Neuron (in vitro differentiated cells): ENCODE measurements around the gene PGA4.
"Not testable (repeated sequence)": the region's sequence is repeated elsewhere in the genome, so short reads cannot be mapped to it uniquely, and the experiment has no call there.

Source experiments
- H2AFZ ChIP-seq: one replicate; pipeline ENCODE4 v1.6.1; 2013; ENCODE audit warnings: low read depth, mild to moderate bottlenecking, inconsistent platforms, low read length, moderate library complexity
- H3K27me3 ChIP-seq: one replicate; pipeline ENCODE4 v1.6.1; 2013; ENCODE audit warnings: low read length; ENCODE audit not compliant: insufficient read depth
- H3K36me3 ChIP-seq: one replicate; pipeline ENCODE4 v1.6.1; 2013; ENCODE audit warnings: low read length; ENCODE audit not compliant: insufficient read depth
- H3K4me1 ChIP-seq: one replicate; pipeline ENCODE4 v1.6.1; 2013; ENCODE audit warnings: low read length; ENCODE audit not compliant: insufficient read depth
- H3K4me3 ChIP-seq: 2 replicates; pipeline ENCODE4 v1.5.1; 2013; ENCODE audit warnings: mild to moderate bottlenecking, low read length, moderate library complexity
- H3K9me3 ChIP-seq: one replicate; pipeline ENCODE4 v1.6.1; 2013; ENCODE audit warnings: low read length

Gene PGA4

DNA sequence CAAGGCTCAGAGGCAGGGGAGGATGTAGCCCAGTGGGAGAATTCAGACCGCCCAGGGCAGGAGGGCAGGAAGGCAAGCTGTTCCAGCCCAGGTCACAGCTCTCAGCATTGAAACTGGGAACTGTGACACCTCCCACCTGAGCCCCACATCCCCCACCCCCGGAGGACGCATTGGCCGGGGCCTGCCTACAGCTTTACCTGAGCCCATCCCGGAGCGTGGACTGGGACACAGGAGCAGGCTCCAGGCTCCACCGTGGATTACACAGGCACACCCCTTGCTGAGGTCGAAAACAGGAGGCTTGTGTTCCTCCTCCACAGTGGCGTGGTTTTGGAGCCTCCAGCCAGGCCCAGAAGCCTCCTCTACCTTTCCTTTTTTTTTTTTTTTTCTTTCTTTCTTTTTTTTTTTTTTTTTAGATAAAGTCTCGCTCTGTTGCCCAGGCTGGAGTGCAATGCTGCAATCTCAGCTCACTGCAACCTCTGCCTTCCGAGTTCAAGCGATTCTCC is 27.9 kb upstream of the PGA4 start:
- H2AFZ ChIP-seq: no peak overlapping the region
- H3K4me1 ChIP-seq: no peaks in the 10 kb centered on the region
- no peak overlapping the region for H3K4me3 ChIP-seq
- H3K9me3 ChIP-seq: no peaks in the 10 kb centered on the region
- no peaks in the 10 kb centered on the region for H3K36me3 ChIP-seq
- peaks cover 4% of the 10 kb centered on the region for H3K27me3 ChIP-seq

DNA sequence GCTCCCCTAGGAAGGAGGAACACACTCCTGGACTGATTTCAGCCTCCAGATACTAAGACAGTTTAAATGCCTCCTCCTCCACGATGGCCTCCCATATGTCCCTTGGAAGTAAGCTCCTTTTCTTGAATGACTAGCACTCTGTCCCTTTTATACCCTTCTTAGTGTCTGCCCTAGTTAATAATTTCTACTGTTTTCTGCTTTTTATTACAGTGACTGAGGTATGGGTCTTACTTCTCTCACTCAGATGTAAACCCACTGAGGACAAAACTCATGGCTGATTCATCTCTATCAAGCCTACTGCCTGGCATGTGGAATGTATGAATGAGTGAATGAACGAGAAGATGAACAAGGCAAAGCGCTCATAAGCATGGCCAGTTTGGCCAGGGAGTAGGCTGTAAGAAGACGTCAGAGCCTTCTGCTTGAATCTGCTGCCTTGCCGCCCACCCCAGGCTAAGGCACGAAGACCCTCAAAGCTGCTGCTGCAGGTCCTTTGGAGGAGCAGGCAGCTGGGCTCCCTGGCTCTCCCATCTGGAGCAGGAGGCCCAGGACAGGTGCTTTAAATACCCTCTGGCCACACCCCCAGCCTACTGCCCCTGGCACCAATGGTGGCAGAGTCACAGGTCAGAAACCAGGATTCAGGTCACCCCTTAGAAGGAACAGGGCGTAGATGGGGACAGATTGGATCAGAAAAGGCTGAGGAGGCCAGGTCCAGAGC is 27.0 kb upstream of the PGA4 start:
- H3K9me3 ChIP-seq: no peaks in the 10 kb centered on the region
- H3K4me1 ChIP-seq: no peaks in the 10 kb centered on the region
- no peak overlapping the region for H2AFZ ChIP-seq
- H3K36me3 ChIP-seq: no peaks in the 10 kb centered on the region
- no peak overlapping the region for H3K4me3 ChIP-seq
- peaks cover 4% of the 10 kb centered on the region for H3K27me3 ChIP-seq

DNA sequence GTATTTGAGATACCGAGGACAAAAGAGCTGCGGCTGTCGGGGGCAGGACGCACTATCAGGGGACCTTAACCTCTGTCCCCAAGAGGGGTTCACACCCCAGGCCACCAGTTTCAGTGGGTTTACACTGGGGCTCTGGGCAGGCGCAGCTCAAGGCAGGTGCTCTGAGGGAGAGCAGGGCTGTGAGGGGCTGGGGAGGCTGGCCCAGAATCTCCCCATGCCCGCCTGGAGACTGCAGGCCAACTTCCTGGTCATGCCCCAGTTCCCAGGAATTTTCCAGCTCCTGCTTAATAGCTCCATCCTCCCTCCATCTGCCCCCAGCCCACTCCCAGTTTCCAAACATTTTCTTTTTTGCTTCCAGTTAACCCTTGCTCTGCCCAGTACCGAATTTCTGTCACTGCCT is 26.4 kb upstream of the PGA4 start:
- no peaks in the 10 kb centered on the region for H3K9me3 ChIP-seq
- H2AFZ ChIP-seq: no peak overlapping the region
- H3K27me3 ChIP-seq: peaks cover 4% of the 10 kb centered on the region
- H3K36me3 ChIP-seq: no peaks in the 10 kb centered on the region
- no peaks in the 10 kb centered on the region for H3K4me1 ChIP-seq
- no peak overlapping the region for H3K4me3 ChIP-seq

DNA sequence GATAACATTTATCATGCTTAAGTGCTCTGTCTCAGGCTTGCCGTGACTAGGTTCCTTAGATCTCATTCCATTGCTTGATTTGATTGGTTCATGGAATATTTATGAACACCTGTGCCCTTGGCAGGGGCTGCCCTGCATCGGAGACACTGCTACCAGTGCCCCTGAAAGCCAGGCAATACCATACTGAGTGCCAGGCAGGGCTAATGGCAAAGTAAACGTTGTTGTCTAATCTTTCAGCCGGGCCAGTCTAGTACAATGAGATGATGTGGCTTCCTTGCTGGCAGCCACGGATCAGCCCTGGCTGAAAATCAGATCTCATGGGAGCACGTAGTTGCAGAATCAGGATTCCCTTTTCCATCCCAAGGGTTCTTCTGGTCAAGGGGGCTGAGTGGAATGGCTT is 23.8 kb upstream of the PGA4 start:
- Histone ChIP-seq H3K4me3 (no peak overlapping the region), H2AFZ (no peak overlapping the region), H3K4me1 (no peaks in the 10 kb centered on the region), H3K27me3 (peaks cover 4% of the 10 kb centered on the region), H3K9me3 (no peaks in the 10 kb centered on the region), H3K36me3 (no peaks in the 10 kb centered on the region)

DNA sequence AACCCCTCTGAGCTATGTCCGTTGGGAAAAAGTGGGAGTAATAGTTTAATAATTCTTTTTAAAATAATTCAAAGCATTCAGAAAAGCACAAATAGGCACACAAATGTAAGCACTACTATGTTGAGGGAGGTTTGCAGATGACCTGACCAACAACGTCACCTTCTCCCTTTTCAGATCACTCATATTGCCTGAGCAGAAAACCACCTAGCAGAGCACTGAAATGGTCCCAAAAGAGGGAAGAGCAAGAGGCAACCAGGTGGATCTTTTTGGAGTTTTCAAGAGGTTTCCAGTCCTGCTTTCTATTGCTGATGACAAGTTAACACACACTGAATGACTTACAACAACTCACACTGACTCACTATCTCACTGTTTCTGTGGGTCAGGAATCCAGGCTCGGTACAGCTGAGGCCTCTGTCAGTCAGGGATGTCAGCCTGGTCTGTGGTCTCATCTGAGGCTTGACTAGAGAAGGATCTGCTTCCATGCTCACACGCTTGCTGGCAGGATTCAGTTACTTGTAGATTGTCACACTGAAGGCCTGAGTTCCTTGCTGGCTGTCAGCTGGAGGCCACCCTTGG is 23.1 kb upstream of the PGA4 start:
- Histone ChIP-seq H3K27me3 (peaks cover 4% of the 10 kb centered on the region), H2AFZ (no peak overlapping the region), H3K9me3 (no peaks in the 10 kb centered on the region), H3K4me3 (no peak overlapping the region), H3K36me3 (no peaks in the 10 kb centered on the region), H3K4me1 (no peaks in the 10 kb centered on the region)

DNA sequence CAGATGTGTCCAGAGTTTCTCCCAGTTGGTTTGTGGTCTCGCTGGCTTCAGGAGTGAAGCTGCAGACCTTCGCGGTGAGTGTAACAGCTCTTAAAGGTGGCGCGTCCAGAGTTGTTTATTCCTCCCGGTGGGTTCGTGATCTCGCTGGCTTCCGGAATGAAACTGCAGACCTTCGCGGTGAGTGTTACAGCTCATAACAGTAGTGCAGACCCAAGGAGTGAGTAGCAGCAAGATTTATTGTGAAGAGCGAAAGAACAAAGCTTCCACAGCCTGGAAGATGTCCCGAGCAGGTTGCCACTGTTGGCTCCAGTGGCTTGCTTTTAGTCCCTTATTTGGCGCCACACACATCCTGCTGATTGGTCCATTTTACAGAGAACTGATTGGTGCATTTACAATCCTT is 20.7 kb upstream of the PGA4 start:
- H2AFZ ChIP-seq: no peak overlapping the region

DNA sequence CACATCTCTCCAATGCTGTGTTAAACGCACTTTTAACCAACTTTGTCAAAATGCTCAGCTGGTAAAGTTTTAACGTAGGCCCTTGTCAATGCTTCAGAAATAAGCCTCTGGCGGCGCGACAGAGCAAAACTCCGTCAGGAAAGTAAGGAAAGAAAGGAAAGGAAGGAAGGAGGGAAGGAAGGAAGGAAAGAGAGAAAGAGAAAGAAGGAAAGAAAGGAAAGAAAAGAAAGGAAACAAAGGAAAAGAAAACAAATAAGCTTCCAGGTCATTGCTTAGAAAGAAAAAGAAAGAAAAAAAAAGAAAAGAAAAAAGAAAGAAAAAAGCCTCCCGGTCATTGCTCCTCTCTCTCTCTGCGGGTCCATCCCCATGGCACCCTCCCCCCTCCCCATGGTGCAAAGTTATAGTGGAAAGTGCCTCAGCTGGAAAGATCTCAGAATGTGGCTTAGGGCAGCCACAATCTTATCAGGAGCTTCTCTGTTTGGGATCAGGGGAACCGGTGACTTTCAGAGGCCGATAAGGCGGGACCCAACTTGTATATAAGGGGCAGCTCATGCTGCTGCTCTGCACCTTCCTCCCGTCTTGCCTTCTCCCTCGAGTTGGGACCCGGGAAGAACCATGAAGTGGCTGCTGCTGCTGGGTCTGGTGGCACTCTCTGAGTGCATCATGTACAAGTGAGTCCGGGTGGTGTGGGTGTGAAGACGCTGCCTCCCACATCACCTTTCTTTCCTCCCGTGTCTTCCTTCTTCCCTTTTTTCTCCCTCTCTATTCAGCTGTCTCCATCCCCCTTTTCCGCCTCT is 19.0 kb upstream of the PGA4 start, which contains the start of gene PGA3:
Gene PGA3, plus strand, starts transcription at position 566 of the 797 bp plus-strand sequence. Its CDS starts 50 bp downstream, at position 616.
- not testable (repeated sequence) for H3K36me3 ChIP-seq, H3K4me1 ChIP-seq, H2AFZ ChIP-seq, H3K9me3 ChIP-seq, H3K27me3 ChIP-seq, H3K4me3 ChIP-seq

More for the DNA sequence above, 20.7 kb upstream of the PGA4 start:
- H3K36me3 ChIP-seq: no peaks in the 10 kb centered on the region
- no peaks in the 10 kb centered on the region for H3K27me3 ChIP-seq
- H3K4me1 ChIP-seq: peaks cover 5% of the 10 kb centered on the region
- H3K4me3 ChIP-seq: no peak overlapping the region
- no peaks in the 10 kb centered on the region for H3K9me3 ChIP-seq

DNA sequence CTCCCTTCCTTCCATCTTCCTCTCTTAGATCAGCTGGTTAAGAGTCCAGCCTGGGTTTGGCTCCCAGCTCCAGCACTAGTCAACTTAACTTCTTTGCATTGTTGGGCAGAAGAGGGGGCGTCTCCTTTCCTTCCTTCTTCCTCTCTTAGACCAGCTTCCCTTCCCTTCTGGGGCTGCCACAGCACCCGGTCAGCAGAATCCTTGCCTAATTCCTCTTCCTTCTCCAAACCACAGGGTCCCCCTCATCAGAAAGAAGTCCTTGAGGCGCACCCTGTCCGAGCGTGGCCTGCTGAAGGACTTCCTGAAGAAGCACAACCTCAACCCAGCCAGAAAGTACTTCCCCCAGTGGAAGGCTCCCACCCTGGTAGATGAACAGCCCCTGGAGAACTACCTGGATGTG is 18.3 kb upstream of the PGA4 start:
- H3K36me3 ChIP-seq, H3K9me3 ChIP-seq, H2AFZ ChIP-seq, H3K27me3 ChIP-seq, H3K4me3 ChIP-seq, H3K4me1 ChIP-seq: not testable (repeated sequence)

DNA sequence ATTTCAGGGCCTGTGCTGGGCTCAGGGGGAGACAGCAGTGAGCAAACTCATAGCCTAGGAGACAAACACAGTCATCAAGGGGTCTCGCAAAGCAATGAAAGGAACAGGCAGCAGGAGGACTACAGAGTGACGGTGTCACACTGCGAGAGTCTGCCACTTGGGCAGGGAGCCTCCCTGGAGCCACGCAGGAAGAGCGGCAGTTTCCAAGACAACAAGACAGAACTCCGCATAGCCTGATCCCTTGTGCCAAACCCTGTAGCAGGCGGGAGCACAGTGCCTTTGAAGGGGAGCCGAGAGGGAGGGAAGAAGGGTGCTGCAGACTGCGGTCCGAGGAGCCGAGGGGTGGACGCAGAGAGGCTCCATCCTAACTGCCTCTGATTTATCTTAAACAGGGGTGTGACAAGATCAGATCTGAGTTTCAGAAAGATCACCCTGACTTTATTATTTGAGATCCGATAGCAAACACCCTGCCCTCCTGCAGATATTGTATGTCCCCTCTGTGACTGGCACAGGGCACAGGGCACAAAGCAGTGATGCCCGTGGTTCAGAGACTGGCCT is 17.6 kb upstream of the PGA4 start:
- not testable (repeated sequence) for H3K27me3 ChIP-seq, H3K36me3 ChIP-seq, H3K9me3 ChIP-seq, H3K4me1 ChIP-seq, H3K4me3 ChIP-seq, H2AFZ ChIP-seq

DNA sequence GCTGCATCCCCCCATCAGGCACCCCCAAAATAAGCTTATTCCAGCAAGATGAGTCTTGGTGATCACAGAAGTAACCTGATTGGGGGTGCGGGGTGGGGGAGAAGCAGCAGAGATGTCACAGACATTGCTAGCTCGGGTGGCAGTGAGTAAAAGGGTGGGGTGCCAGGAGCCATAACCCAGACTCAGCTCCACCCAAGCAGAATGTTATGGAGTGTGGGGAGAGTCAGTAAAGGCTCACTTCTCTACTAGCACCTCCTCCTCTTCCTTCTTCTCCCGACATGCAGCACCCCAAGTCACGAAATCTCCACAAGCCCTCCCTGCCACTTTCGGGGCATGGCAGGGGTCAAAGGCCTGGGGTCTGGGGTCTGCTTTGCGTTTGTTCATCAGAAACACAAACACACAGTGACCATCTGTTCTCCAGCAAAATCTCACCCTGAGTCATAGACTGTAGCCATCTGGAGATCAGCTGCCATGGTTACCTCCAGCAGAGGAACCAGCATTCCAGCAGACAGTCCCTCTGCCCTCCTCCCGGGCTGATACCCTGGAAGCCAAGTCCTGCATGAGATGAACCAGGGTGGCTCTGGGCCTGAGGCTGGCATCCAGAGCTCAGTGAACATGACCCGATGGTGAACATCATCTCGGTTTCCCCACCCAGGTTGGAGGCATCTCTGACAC is 14.4 kb upstream of the PGA4 start:
- not testable (repeated sequence) for H3K4me3 ChIP-seq, H3K9me3 ChIP-seq, H3K27me3 ChIP-seq, H2AFZ ChIP-seq, H3K36me3 ChIP-seq, H3K4me1 ChIP-seq

DNA sequence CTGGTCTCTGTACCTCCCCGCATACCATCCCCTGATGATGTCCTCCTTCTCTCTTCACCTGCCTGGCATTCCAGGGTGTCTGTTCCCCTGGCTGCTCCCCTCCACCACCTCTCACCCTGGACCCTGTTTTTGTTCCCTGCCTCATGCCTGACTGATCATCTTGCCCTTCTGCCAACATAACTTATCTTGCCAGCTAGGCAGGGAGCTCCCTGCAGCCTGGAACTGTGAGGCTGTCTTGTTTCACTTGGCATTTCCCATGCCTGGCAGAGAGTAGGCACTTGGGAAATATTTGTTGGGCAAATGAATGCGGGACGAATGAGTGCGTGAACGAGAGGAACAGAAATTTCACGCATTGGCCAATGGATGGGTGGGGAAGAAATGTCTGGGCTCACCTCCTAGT is 11.5 kb upstream of the PGA4 start:
- H3K4me1 ChIP-seq, H3K36me3 ChIP-seq, H2AFZ ChIP-seq, H3K9me3 ChIP-seq, H3K27me3 ChIP-seq, H3K4me3 ChIP-seq: not testable (repeated sequence)

DNA sequence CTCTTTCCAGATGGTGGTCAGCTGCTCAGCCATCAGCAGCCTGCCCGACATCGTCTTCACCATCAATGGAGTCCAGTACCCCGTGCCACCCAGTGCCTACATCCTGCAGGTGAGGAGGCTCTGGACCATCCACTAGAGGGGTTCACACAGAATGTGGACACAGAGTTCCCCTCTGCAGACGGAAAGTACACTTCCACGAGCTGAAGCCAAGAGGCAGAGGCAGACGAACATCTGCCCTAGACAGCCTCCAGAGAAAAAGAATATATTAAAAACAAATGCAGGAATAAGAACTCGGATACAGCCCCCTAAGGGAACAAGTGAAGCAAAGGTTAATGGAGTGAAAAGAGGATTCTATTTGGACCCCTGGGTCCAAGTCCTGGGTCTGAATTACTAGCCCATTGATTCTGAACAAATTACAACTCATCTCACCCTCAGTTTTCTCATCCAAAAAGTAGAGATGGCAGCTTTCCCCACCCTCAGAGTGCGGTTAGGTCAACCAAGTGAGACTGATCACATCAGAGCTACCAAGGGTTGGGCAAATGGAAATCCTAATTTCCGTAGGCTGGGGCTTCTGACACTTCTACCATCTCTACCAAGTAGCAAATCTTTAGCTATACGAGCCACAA is 10.7 kb upstream of the PGA4 start:
- H3K4me1 ChIP-seq, H3K27me3 ChIP-seq, H3K36me3 ChIP-seq, H3K9me3 ChIP-seq, H3K4me3 ChIP-seq, H2AFZ ChIP-seq: not testable (repeated sequence)
